Astrocyte (in vitro differentiated cells and primary cell): ENCODE data around the gene TBRG4. TPM values are rescaled to one million over a fixed set of nuclear protein-coding genes. Genes with fewer than 3 reads are reported as not detected.

Experiments
- DNase-seq: peaks from one replicate; pipeline ENCODE4 v3.0.0-alpha.2; 2010; ENCODE audit warnings: low read depth
- FAIRE-seq: peaks from 2 replicates; lab custom pipeline; 2011; peaks lifted over from hg19 to GRCh38; lab: Jason Lieb, UNC
- H2AFZ ChIP-seq: 2 replicates; pipeline ENCODE4 v1.6.0; 2012; ENCODE audit warnings: low read depth, low read length, inconsistent platforms
- H3K27ac ChIP-seq: 2 replicates; pipeline ENCODE4 v1.5.1; 2011; ENCODE audit warnings: low read depth, low read length, inconsistent platforms
- H3K27me3 ChIP-seq: 2 replicates; pipeline ENCODE4 v1.6.0; 2011; ENCODE audit warnings: low read length, inconsistent platforms; ENCODE audit not compliant: insufficient read depth
- H3K36me3 ChIP-seq: 2 replicates; pipeline ENCODE4 v1.5.1; 2011; ENCODE audit warnings: low read length, inconsistent platforms; ENCODE audit not compliant: insufficient read depth
- H3K4me1 ChIP-seq: 2 replicates; pipeline ENCODE4 v1.5.1; 2011; ENCODE audit warnings: low read length, inconsistent platforms; ENCODE audit not compliant: insufficient read depth
- H3K4me2 ChIP-seq: 2 replicates; pipeline ENCODE4 v1.6.0; 2012; ENCODE audit warnings: low read length, inconsistent platforms
- H3K4me3 ChIP-seq: 2 replicates; pipeline ENCODE4 v1.5.1; 2011; ENCODE audit warnings: low read depth, mild to moderate bottlenecking, low read length, inconsistent platforms; ENCODE audit not compliant: insufficient read depth
- H3K79me2 ChIP-seq: 2 replicates; pipeline ENCODE4 v1.6.0; 2012; ENCODE audit warnings: mild to moderate bottlenecking, low read length, inconsistent platforms; ENCODE audit not compliant: insufficient read depth
- H3K9ac ChIP-seq: 2 replicates; pipeline ENCODE4 v1.6.0; 2012; ENCODE audit warnings: mild to moderate bottlenecking, low read length, inconsistent platforms
- H3K9me3 ChIP-seq: 2 replicates; pipeline ENCODE4 v1.5.1; 2012; ENCODE audit warnings: low read depth, mild to moderate bottlenecking, low read length, inconsistent platforms; ENCODE audit not compliant: insufficient read depth
- H4K20me1 ChIP-seq: 2 replicates; pipeline ENCODE4 v1.6.0; 2012; ENCODE audit warnings: low read length, inconsistent platforms; ENCODE audit not compliant: insufficient read depth
- H3K27ac Mint-ChIP-seq: one replicate; pipeline ENCODE4 v1.8.0; 2021; ENCODE audit warnings: mild to moderate bottlenecking, mixed read lengths; ENCODE audit not compliant: unreplicated experiment
- H3K27me3 Mint-ChIP-seq: one replicate; pipeline ENCODE4 v1.8.0; 2021; ENCODE audit warnings: low read depth, mixed read lengths; ENCODE audit not compliant: unreplicated experiment
- H3K36me3 Mint-ChIP-seq: one replicate; pipeline ENCODE4 v1.8.0; 2021; ENCODE audit warnings: low read depth, mixed read lengths; ENCODE audit not compliant: unreplicated experiment
- H3K4me1 Mint-ChIP-seq: one replicate; pipeline ENCODE4 v1.8.0; 2021; ENCODE audit warnings: low read depth, mixed read lengths; ENCODE audit not compliant: unreplicated experiment
- H3K4me3 Mint-ChIP-seq: one replicate; pipeline ENCODE4 v1.8.0; 2021; ENCODE audit warnings: mild to moderate bottlenecking, moderate library complexity, mixed read lengths; ENCODE audit not compliant: unreplicated experiment
- H3K9me3 Mint-ChIP-seq: one replicate; pipeline ENCODE4 v1.8.0; 2021; ENCODE audit warnings: mild to moderate bottlenecking, mixed read lengths; ENCODE audit not compliant: unreplicated experiment
- EZH2 ChIP-seq: IDR thresholded peaks from 2 replicates; pipeline ENCODE4 v1.6.1; 2012; ENCODE audit warnings: mild to moderate bottlenecking, low read length, inconsistent platforms; ENCODE audit not compliant: insufficient read depth
- total RNA-seq: library from RNA; stranded (reverse); gene quantifications from 2 replicates; pipeline ENCODE4 v1.2.1, GENCODE V29; 2021
- TF ChIP-seq, protein P1 (sequence below): IDR thresholded peaks from 2 replicates; pipeline ENCODE4 v1.5.1; 2011; ENCODE audit warnings: low read depth, mild to moderate bottlenecking, inconsistent platforms, low read length, moderate library complexity; ENCODE audit not compliant: insufficient read depth

The TBRG4 gene
- total RNA-seq, 1 donor from 2014 or later = 65.2 TPM

DNA sequence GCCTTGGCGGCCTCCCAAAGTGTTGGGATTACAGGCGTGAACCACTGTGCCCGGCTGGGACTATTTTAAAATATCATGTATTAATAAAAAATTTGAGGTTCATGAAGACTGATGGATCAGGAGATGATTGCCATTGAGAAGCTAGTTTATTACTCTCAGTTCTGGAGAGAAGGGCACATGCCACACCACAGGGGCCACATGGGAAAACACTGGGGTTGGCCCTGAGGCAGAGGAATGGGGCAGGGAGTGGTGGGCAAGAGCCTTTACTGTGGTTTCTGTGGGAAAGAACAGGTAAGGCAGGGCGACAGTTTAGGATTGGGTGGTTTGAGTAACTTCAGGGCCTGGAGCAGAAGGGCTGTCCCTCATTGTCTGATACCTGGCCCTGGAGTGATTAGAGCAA, 6.8 kb upstream of the TBRG4 start:
- Histone ChIP-seq H3K27me3 (peaks cover 14% of the 10 kb centered on the region), H3K4me2 (no peak overlapping the region), H3K36me3 (no peaks in the 10 kb centered on the region), H2AFZ (no peak overlapping the region), H4K20me1 (no peaks in the 10 kb centered on the region), H3K4me1 (no peaks in the 10 kb centered on the region), H3K4me3 (no peak overlapping the region), H3K9me3 (no peaks in the 10 kb centered on the region), H3K9ac (no peak overlapping the region), H3K79me2 (no peaks in the 10 kb centered on the region), H3K27ac (no peak overlapping the region)
- Mint-ChIP-seq H3K27me3 (peaks cover 44% of the 10 kb centered on the region), H3K4me1 (no peaks in the 10 kb centered on the region), H3K9me3 (no peaks in the 10 kb centered on the region), H3K4me3 (no peak overlapping the region), H3K27ac (no peak overlapping the region), H3K36me3 (no peaks in the 10 kb centered on the region)
- TF ChIP-seq EZH2 = no peak
- TF ChIP-seq, protein P1, sequence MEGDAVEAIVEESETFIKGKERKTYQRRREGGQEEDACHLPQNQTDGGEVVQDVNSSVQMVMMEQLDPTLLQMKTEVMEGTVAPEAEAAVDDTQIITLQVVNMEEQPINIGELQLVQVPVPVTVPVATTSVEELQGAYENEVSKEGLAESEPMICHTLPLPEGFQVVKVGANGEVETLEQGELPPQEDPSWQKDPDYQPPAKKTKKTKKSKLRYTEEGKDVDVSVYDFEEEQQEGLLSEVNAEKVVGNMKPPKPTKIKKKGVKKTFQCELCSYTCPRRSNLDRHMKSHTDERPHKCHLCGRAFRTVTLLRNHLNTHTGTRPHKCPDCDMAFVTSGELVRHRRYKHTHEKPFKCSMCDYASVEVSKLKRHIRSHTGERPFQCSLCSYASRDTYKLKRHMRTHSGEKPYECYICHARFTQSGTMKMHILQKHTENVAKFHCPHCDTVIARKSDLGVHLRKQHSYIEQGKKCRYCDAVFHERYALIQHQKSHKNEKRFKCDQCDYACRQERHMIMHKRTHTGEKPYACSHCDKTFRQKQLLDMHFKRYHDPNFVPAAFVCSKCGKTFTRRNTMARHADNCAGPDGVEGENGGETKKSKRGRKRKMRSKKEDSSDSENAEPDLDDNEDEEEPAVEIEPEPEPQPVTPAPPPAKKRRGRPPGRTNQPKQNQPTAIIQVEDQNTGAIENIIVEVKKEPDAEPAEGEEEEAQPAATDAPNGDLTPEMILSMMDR = no peak
- FAIRE-seq (no peak), DNase-seq (no peak)

DNA sequence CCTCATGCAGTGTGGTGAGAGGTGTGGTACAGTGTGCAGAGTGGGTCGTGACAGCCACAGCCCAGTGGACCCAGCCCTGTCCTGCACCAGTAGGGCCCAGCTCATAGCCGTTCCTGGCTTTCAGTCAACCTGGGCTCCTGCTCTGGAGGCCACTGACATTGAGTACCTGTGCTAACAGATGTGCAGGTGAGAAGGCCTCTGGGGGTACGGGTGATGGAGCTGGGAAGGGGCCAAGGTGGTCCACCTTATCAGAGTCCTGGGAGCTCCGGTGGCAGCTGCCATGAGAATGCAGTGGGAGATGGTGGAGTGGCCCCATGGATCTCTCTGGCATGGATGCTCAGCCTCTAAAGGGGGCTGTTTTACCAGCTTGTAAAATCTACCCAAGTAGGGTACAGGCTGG, 6.1 kb upstream of the TBRG4 start:
- DNase-seq (no peak), FAIRE-seq (no peak)
- H3K4me1 ChIP-seq = no peaks in the 10 kb centered on the region
- H3K9me3 ChIP-seq = no peaks in the 10 kb centered on the region
- no peak overlapping the region for H3K4me2 ChIP-seq
- Mint-ChIP-seq H3K4me1 (peaks cover 4% of the 10 kb centered on the region), H3K27ac (no peak overlapping the region), H3K36me3 (no peaks in the 10 kb centered on the region), H3K9me3 (no peaks in the 10 kb centered on the region), H3K4me3 (no peak overlapping the region), H3K27me3 (peaks cover 40% of the 10 kb centered on the region)
- TF ChIP-seq EZH2 = no peak
- no peak overlapping the region for H3K9ac ChIP-seq
- no peak overlapping the region for H3K4me3 ChIP-seq
- H4K20me1 ChIP-seq = no peaks in the 10 kb centered on the region
- H3K79me2 ChIP-seq = no peaks in the 10 kb centered on the region
- H3K27ac ChIP-seq = no peak overlapping the region
- H3K36me3 ChIP-seq = no peaks in the 10 kb centered on the region
- peaks cover 14% of the 10 kb centered on the region for H3K27me3 ChIP-seq
- no peak overlapping the region for H2AFZ ChIP-seq

DNA sequence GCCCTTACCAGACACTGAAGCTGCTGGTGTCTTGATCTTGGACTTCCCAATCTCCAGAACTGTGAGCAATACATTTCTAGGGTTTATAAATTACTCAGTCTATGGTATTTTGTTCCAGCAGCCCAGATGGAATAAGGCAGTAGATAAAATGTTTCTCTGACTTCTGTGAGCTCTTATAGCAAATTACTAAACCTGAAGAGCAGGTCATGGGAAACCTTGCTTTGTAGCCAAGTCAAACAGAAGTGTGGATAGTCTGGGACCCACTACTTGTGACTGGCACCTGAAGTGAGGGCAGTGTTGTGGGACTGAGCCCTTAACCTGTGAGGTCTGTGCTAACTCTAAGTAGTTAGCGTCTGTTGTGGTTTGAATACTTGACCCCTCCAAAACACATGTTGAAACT, 4.6 kb upstream of the TBRG4 start:
- H3K36me3 Mint-ChIP-seq = no peaks in the 10 kb centered on the region
- H3K4me3 Mint-ChIP-seq = no peak overlapping the region
- DNase-seq (no peak), FAIRE-seq (no peak)
- no peaks in the 10 kb centered on the region for H3K9me3 Mint-ChIP-seq
- Histone ChIP-seq H3K27me3 (peaks cover 14% of the 10 kb centered on the region), H3K79me2 (peaks cover 5% of the 10 kb centered on the region), H2AFZ (no peak overlapping the region), H3K36me3 (no peaks in the 10 kb centered on the region), H3K9me3 (no peaks in the 10 kb centered on the region), H3K27ac (no peak overlapping the region), H3K4me3 (no peak overlapping the region), H3K4me2 (no peak overlapping the region), H4K20me1 (no peaks in the 10 kb centered on the region), H3K9ac (no peak overlapping the region), H3K4me1 (peaks cover 2% of the 10 kb centered on the region)
- H3K27ac Mint-ChIP-seq = no peak overlapping the region
- H3K4me1 Mint-ChIP-seq = peaks cover 5% of the 10 kb centered on the region
- TF ChIP-seq, protein P1 = no peak
- TF ChIP-seq EZH2 = no peak
- H3K27me3 Mint-ChIP-seq = peaks cover 34% of the 10 kb centered on the region
